GM19351 (cell line): ENCODE results near the gene P2RX1.

ENCODE experiments used
- ATAC-seq: cut with Tn5 transposase; IDR thresholded peaks from one replicate; pipeline ENCODE4 v1.9.1; 2021; ENCODE audit warnings: mild to moderate bottlenecking, moderate library complexity; ENCODE audit not compliant: unreplicated experiment

The P2RX1 gene

GRCh38 chr17:3907483-3908216 is 8.6 kb downstream of the P2RX1 start:
- no peak for ATAC-seq

- no peak for ATAC-seq
Observed at GRCh38 chr17:3906881-3907280, 9.4 kb downstream of the P2RX1 start.

- no peak for ATAC-seq
Observed at GRCh38 chr17:3905017-3905520, 11.2 kb downstream of the P2RX1 start.

GRCh38 chr17:3904501-3904900 is 11.8 kb downstream of the P2RX1 start:
- no peak for ATAC-seq

GRCh38 chr17:3903881-3904290 is 12.4 kb downstream of the P2RX1 start:
- ATAC-seq, result no peak

GRCh38 chr17:3903051-3903825 is 13.0 kb downstream of the P2RX1 start:
- ATAC-seq, result no peak

- no peak for ATAC-seq
Observed at GRCh38 chr17:3900646-3901045, 15.6 kb downstream of the P2RX1 start.

GRCh38 chr17:3897731-3898130 is 18.5 kb downstream of the P2RX1 start:
- no peak for ATAC-seq

GRCh38 chr17:3896968-3897235 is 19.4 kb downstream of the P2RX1 start:
- no peak for ATAC-seq

- ATAC-seq, result no peak
Observed at GRCh38 chr17:3896108-3896967, 19.9 kb downstream of the P2RX1 start.

GRCh38 chr17:3895354-3895753 is 20.9 kb downstream of the P2RX1 start:
- no peak for ATAC-seq

GRCh38 chr17:3894911-3895343 is 21.3 kb downstream of the P2RX1 start:
- ATAC-seq, result no peak

- ATAC-seq, result no peak
Observed at GRCh38 chr17:3894188-3894587, 22.1 kb downstream of the P2RX1 start.

- no peak for ATAC-seq
Observed at GRCh38 chr17:3893720-3894116, 22.5 kb downstream of the P2RX1 start.

- ATAC-seq, result peak; percentile 88
Observed at GRCh38 chr17:3893003-3893719, 23.1 kb downstream of the P2RX1 start, which contains the start of gene CAMKK1. TSS of gene CAMKK1 (minus strand) at chr17:3893053. CDS start at chr17:3885687, 7,366 bp downstream.

GRCh38 chr17:3892095-3892998 is 23.9 kb downstream of the P2RX1 start:
- ATAC-seq, result no peak

- ATAC-seq, result no peak
Observed at GRCh38 chr17:3891626-3892094, 24.6 kb downstream of the P2RX1 start.

- ATAC-seq, result no peak
Observed at GRCh38 chr17:3890878-3891219, 25.4 kb downstream of the P2RX1 start.

GRCh38 chr17:3890082-3890877 is 26.0 kb downstream of the P2RX1 start:
- ATAC-seq, result no peak
